ENCODE measurements around the gene ARHGEF10L. TPM values are rescaled to one million over a fixed set of nuclear protein-coding genes. Genes with fewer than 3 reads are reported as not detected.

Gene ARHGEF10L
- total RNA-seq, 1 experiment from 2014 or later, result not detected

- Histone ChIP-seq H3K9ac (ENCODE audit: low read length) (no peak overlapping the region), H3K27ac (ENCODE audit: low read length) (no peak overlapping the region), H3K9me3 (ENCODE audit: low read length) (no peaks in the 10 kb centered on the region), H3K27me3 (ENCODE audit: low read length) (no peaks in the 10 kb centered on the region), H3K4me2 (ENCODE audit: low read depth, low read length, poor library complexity, severe bottlenecking) (no peak overlapping the region), H4K20me1 (ENCODE audit: insufficient read depth, low read depth, low read length) (no peaks in the 10 kb centered on the region), H3K79me2 (ENCODE audit: low read length) (no peaks in the 10 kb centered on the region), H3K36me3 (ENCODE audit: insufficient read depth, low read length) (no peaks in the 10 kb centered on the region), H3K9me2 (replicated peaks; ENCODE audit: insufficient read depth, low read length) (no peaks in the 10 kb centered on the region), H2AFZ (ENCODE audit: low read length) (no peak overlapping the region), H3K4me3 (ENCODE audit: low read length) (no peak overlapping the region), H3K4me1 (ENCODE audit: low read length) (no peaks in the 10 kb centered on the region; the same call in 1 of the 2 replicates)
- no peak for DNase-seq
Measured at GRCh38 chr1:17538428-17539117, 925 bp upstream of the ARHGEF10L start.

GRCh38 chr1:17539118-17539476, 401 bp upstream of the ARHGEF10L start:
- H3K9me2 ChIP-seq (replicated peaks; ENCODE audit: insufficient read depth, low read length), result no peaks in the 10 kb centered on the region
- H4K20me1 ChIP-seq (ENCODE audit: insufficient read depth, low read depth, low read length), result no peaks in the 10 kb centered on the region
- H3K9ac ChIP-seq (ENCODE audit: low read length), result no peak overlapping the region
- no peak overlapping the region for H2AFZ ChIP-seq (ENCODE audit: low read length)
- H3K4me2 ChIP-seq (ENCODE audit: low read depth, low read length, poor library complexity, severe bottlenecking), result no peak overlapping the region
- H3K4me1 ChIP-seq (ENCODE audit: low read length), result no peaks in the 10 kb centered on the region; the same call in 1 of the 2 replicates
- H3K79me2 ChIP-seq (ENCODE audit: low read length), result no peaks in the 10 kb centered on the region
- no peak overlapping the region for H3K27ac ChIP-seq (ENCODE audit: low read length)
- no peaks in the 10 kb centered on the region for H3K9me3 ChIP-seq (ENCODE audit: low read length)
- H3K27me3 ChIP-seq (ENCODE audit: low read length), result no peaks in the 10 kb centered on the region
- DNase-seq, result no peak
- no peak overlapping the region for H3K4me3 ChIP-seq (ENCODE audit: low read length)
- H3K36me3 ChIP-seq (ENCODE audit: insufficient read depth, low read length), result no peaks in the 10 kb centered on the region

DNA sequence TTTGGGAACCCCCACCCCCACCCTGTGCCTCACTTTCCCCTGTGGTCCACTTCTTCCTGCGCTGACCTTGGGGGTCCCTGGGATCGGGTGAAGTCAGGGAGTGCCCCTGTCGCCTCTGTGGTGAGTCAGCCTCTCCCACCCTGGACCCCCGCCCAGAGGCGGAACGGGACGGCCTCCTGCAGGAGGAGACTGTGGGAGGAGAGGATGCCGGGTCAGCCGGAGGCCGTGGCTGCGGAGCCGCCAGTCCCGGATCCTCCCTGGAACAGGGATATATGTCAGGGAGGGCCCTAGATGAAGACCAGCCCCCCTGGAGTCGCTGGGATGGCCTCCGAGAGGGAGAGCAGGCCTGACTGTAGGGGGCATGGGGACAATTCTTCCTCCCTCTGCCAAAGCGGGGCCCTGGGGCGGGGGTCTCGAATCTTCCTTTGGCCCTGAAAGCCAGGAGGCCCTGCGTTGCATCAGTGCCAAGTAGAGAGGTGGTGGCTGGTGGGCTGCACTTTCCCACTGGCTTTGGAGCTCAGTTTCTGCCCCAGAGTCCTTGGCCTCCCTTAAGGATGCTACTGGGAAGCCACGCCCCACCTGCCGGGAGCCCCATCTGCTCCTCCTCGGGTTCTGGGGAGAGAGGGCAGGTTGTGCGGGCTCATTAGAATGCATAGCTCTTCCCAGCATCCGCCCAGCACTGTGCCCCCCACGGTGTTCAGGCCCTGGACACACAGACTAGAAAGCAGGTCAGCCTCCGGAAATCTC, 930 bp downstream of the ARHGEF10L start:
- no peaks in the 10 kb centered on the region; the same call in 1 of the 2 replicates for H3K4me1 ChIP-seq (ENCODE audit: low read length)
- H3K9me3 ChIP-seq (ENCODE audit: low read length), result no peaks in the 10 kb centered on the region
- no peak overlapping the region for H2AFZ ChIP-seq (ENCODE audit: low read length)
- H3K36me3 ChIP-seq (ENCODE audit: insufficient read depth, low read length), result no peaks in the 10 kb centered on the region
- no peaks in the 10 kb centered on the region for H3K9me2 ChIP-seq (replicated peaks; ENCODE audit: insufficient read depth, low read length)
- no peak overlapping the region for H3K4me3 ChIP-seq (ENCODE audit: low read length)
- no peak overlapping the region for H3K27ac ChIP-seq (ENCODE audit: low read length)
- H4K20me1 ChIP-seq (ENCODE audit: insufficient read depth, low read depth, low read length), result no peaks in the 10 kb centered on the region
- H3K4me2 ChIP-seq (ENCODE audit: low read depth, low read length, poor library complexity, severe bottlenecking), result no peak overlapping the region
- no peak for DNase-seq
- H3K9ac ChIP-seq (ENCODE audit: low read length), result no peak overlapping the region
- H3K27me3 ChIP-seq (ENCODE audit: low read length), result no peaks in the 10 kb centered on the region
- H3K79me2 ChIP-seq (ENCODE audit: low read length), result no peaks in the 10 kb centered on the region

- no peaks in the 10 kb centered on the region for H3K4me1 ChIP-seq (ENCODE audit: low read length)
- H4K20me1 ChIP-seq (ENCODE audit: insufficient read depth, low read depth, low read length), result no peaks in the 10 kb centered on the region
- no peaks in the 10 kb centered on the region for H3K9me2 ChIP-seq (replicated peaks; ENCODE audit: insufficient read depth, low read length)
- H2AFZ ChIP-seq (ENCODE audit: low read length), result no peak overlapping the region
- no peak overlapping the region for H3K27ac ChIP-seq (ENCODE audit: low read length)
- H3K79me2 ChIP-seq (ENCODE audit: low read length), result no peaks in the 10 kb centered on the region
- no peak overlapping the region for H3K4me2 ChIP-seq (ENCODE audit: low read depth, low read length, poor library complexity, severe bottlenecking)
- H3K27me3 ChIP-seq (ENCODE audit: low read length), result no peaks in the 10 kb centered on the region
- no peak overlapping the region for H3K4me3 ChIP-seq (ENCODE audit: low read length)
- no peaks in the 10 kb centered on the region for H3K9me3 ChIP-seq (ENCODE audit: low read length)
- DNase-seq, result no peak
- no peaks in the 10 kb centered on the region for H3K36me3 ChIP-seq (ENCODE audit: insufficient read depth, low read length)
- H3K9ac ChIP-seq (ENCODE audit: low read length), result no peak overlapping the region
Measured at GRCh38 chr1:17542645-17543044, 3.1 kb downstream of the ARHGEF10L start.

DNA sequence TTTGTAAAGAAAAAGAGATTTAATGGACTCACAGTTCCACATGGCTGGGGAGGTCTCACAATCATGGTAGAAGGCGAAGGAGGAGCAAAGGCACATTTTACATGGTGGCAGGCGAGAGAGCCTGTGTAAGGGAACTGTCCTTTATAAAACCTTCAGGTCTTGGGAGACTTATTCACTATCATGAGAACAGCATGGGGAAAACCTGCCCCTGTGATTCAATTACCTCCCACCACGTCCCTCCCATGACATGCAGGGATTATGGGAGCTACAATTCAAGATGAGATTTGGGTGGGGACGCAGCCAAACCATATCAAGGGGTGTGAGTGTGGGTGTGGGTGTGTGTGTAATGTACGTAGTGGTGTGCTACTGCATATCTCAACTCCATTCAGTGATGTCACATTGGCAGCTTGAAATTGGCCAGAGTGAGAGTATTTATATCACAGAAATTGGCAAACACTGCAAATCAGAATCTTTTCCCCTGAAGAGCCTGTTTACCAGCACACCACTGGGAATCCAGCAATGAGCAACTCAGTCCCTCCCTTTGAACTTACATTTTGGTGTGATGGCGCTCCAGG, 5.4 kb downstream of the ARHGEF10L start:
- Histone ChIP-seq H2AFZ (ENCODE audit: low read length) (no peak overlapping the region), H3K79me2 (ENCODE audit: low read length) (no peaks in the 10 kb centered on the region)

DNA sequence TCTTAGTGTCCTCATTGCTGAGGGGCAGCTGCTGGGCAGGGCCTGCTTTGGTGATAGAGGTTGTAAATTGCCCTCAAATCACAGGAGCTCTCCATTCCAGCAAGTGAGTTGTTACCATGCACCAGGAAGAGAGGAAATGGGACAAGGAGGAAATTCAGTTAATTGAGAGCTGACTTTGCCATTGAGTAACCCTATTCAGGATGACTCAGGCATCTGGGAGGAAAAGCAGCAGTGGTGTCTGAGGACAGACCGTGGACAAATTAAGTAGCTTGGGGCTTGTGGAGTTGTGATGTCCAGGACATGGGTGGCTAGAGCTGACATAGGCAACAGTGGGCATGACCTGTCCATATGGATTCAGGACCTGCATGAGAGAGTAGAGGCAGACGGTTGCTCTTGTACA, 5.9 kb downstream of the ARHGEF10L start:
- no peaks in the 10 kb centered on the region for H3K4me1 ChIP-seq (ENCODE audit: low read length)
- no peak overlapping the region for H3K4me3 ChIP-seq (ENCODE audit: low read length)
- DNase-seq, result no peak
- no peak overlapping the region for H2AFZ ChIP-seq (ENCODE audit: low read length)
- H3K9me2 ChIP-seq (replicated peaks; ENCODE audit: insufficient read depth, low read length), result no peaks in the 10 kb centered on the region
- H3K36me3 ChIP-seq (ENCODE audit: insufficient read depth, low read length), result no peaks in the 10 kb centered on the region
- no peaks in the 10 kb centered on the region for H3K79me2 ChIP-seq (ENCODE audit: low read length)
- H3K4me2 ChIP-seq (ENCODE audit: low read depth, low read length, poor library complexity, severe bottlenecking), result no peak overlapping the region
- no peak overlapping the region for H3K27ac ChIP-seq (ENCODE audit: low read length)
- H3K27me3 ChIP-seq (ENCODE audit: low read length), result no peaks in the 10 kb centered on the region
- H4K20me1 ChIP-seq (ENCODE audit: insufficient read depth, low read depth, low read length), result no peaks in the 10 kb centered on the region
- no peak overlapping the region for H3K9ac ChIP-seq (ENCODE audit: low read length)
- H3K9me3 ChIP-seq (ENCODE audit: low read length), result no peaks in the 10 kb centered on the region

More for the DNA sequence above, 5.4 kb downstream of the ARHGEF10L start:
- no peak overlapping the region for H3K9ac ChIP-seq (ENCODE audit: low read length)
- H3K4me3 ChIP-seq (ENCODE audit: low read length), result no peak overlapping the region
- no peaks in the 10 kb centered on the region for H3K27me3 ChIP-seq (ENCODE audit: low read length)
- H3K36me3 ChIP-seq (ENCODE audit: insufficient read depth, low read length), result no peaks in the 10 kb centered on the region
- no peak for DNase-seq
- no peaks in the 10 kb centered on the region for H3K9me3 ChIP-seq (ENCODE audit: low read length)
- H3K4me2 ChIP-seq (ENCODE audit: low read depth, low read length, poor library complexity, severe bottlenecking), result no peak overlapping the region
- H3K9me2 ChIP-seq (replicated peaks; ENCODE audit: insufficient read depth, low read length), result no peaks in the 10 kb centered on the region
- no peaks in the 10 kb centered on the region for H4K20me1 ChIP-seq (ENCODE audit: insufficient read depth, low read depth, low read length)
- H3K4me1 ChIP-seq (ENCODE audit: low read length), result no peaks in the 10 kb centered on the region
- no peak overlapping the region for H3K27ac ChIP-seq (ENCODE audit: low read length)

DNA sequence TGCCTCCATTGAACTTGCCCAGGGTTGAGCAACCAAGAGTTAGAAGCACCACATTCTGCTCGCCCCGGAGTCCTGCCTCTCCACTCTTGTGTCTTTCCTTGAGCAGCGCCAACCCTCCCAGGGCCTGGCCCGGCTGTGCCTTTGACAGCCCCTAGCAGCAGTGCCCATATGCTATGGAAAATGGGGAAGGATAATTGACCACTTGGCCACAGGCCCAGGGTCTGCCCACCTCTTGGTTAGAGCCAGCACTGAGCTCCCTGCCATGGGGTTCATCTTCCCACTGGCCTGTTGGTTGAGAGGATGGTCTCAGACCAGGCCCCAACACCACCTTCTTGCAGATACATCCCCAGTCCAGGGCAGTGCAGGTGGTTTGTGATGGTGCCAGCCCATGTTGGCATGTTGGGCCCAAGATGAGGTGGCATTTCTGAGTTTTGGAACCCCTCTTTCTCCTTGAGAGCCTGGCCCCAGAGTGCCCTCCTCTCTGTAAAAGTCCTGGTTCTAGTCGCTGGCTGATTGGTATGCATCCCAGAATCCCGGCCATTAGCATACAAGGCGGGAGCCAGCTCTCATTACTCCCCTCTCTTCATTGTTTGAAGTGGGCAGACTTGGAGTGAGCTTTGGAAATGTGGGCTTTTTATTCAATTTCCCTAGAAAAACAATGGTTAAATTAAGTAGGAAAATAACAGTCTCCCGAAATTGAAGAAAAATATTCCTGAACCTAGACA, 7.6 kb downstream of the ARHGEF10L start:
- Histone ChIP-seq H3K4me1 (ENCODE audit: low read length) (no peaks in the 10 kb centered on the region), H4K20me1 (ENCODE audit: insufficient read depth, low read depth, low read length) (no peaks in the 10 kb centered on the region), H3K9me2 (replicated peaks; ENCODE audit: insufficient read depth, low read length) (no peaks in the 10 kb centered on the region), H3K4me3 (ENCODE audit: low read length) (no peak overlapping the region), H3K9ac (ENCODE audit: low read length) (no peak overlapping the region), H3K4me2 (ENCODE audit: low read depth, low read length, poor library complexity, severe bottlenecking) (no peak overlapping the region), H3K27ac (ENCODE audit: low read length) (no peak overlapping the region), H2AFZ (ENCODE audit: low read length) (no peak overlapping the region), H3K9me3 (ENCODE audit: low read length) (no peaks in the 10 kb centered on the region), H3K79me2 (ENCODE audit: low read length) (no peaks in the 10 kb centered on the region), H3K27me3 (ENCODE audit: low read length) (no peaks in the 10 kb centered on the region), H3K36me3 (ENCODE audit: insufficient read depth, low read length) (no peaks in the 10 kb centered on the region)
- no peak for DNase-seq

GRCh38 chr1:17549384-17549783, 9.9 kb downstream of the ARHGEF10L start:
- no peaks in the 10 kb centered on the region for H3K36me3 ChIP-seq (ENCODE audit: insufficient read depth, low read length)
- H4K20me1 ChIP-seq (ENCODE audit: insufficient read depth, low read depth, low read length), result no peaks in the 10 kb centered on the region
- no peak overlapping the region for H3K9ac ChIP-seq (ENCODE audit: low read length)
- H3K9me2 ChIP-seq (replicated peaks; ENCODE audit: insufficient read depth, low read length), result no peaks in the 10 kb centered on the region
- no peak for DNase-seq
- no peaks in the 10 kb centered on the region for H3K79me2 ChIP-seq (ENCODE audit: low read length)
- no peaks in the 10 kb centered on the region for H3K9me3 ChIP-seq (ENCODE audit: low read length)
- H2AFZ ChIP-seq (ENCODE audit: low read length), result no peak overlapping the region
- no peak overlapping the region for H3K4me2 ChIP-seq (ENCODE audit: low read depth, low read length, poor library complexity, severe bottlenecking)
- H3K27me3 ChIP-seq (ENCODE audit: low read length), result no peaks in the 10 kb centered on the region
- no peak overlapping the region for H3K27ac ChIP-seq (ENCODE audit: low read length)
- H3K4me3 ChIP-seq (ENCODE audit: low read length), result no peak overlapping the region
- H3K4me1 ChIP-seq (ENCODE audit: low read length), result no peaks in the 10 kb centered on the region
